SU-DHL-6 (cell line): ENCODE measurements around the gene ZNF496.

Experiments used
- EZH2phosphoT487 ChIP-seq: fragments of 200-600 bp; sonication (generic), shearing (Covaris generic); conservative IDR thresholded peaks from 2 replicates; pipeline ENCODE4 v1.6.1; 2018; ENCODE audit warnings: mild to moderate bottlenecking, antibody characterized with exemption, low read length, moderate library complexity, mixed read lengths
- TF ChIP-seq, protein P1 (sequence below): fragments of 200-600 bp; sonication (generic); IDR thresholded peaks from one replicate; pipeline ENCODE4 v1.5.1; 2017; ENCODE audit warnings: antibody characterized with exemption, mild to moderate bottlenecking, low read length, moderate library complexity; ENCODE audit not compliant: insufficient read depth, poor library complexity, severe bottlenecking

DNA sequence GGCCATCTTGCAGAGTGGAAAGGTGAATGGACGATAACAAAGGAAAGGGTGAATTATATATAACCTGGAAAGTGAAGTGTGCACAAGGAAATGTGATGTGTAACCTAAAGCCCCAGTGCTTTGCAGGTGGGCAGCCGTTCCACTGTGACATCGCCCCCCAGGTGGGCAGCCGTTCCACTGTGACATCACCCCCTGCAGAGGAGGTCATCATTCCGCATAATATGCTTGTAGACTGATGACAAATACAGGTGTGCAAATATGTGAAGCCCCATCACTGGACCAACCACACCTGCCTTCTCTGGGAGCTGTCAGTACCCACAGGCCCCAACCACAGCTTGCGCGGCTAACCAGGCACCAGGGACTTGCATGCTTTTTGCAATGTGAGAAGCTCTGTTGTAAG, 4.7 kb upstream of the ZNF496 start:
- TF ChIP-seq, protein P1, sequence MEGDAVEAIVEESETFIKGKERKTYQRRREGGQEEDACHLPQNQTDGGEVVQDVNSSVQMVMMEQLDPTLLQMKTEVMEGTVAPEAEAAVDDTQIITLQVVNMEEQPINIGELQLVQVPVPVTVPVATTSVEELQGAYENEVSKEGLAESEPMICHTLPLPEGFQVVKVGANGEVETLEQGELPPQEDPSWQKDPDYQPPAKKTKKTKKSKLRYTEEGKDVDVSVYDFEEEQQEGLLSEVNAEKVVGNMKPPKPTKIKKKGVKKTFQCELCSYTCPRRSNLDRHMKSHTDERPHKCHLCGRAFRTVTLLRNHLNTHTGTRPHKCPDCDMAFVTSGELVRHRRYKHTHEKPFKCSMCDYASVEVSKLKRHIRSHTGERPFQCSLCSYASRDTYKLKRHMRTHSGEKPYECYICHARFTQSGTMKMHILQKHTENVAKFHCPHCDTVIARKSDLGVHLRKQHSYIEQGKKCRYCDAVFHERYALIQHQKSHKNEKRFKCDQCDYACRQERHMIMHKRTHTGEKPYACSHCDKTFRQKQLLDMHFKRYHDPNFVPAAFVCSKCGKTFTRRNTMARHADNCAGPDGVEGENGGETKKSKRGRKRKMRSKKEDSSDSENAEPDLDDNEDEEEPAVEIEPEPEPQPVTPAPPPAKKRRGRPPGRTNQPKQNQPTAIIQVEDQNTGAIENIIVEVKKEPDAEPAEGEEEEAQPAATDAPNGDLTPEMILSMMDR = no peak
- TF ChIP-seq EZH2phosphoT487 = no peak
